GM12872 (cell line): ENCODE results near the gene ZNF132.

Experiments
- CTCF ChIP-seq: IDR thresholded peaks from 3 replicates; pipeline ENCODE4 v1.5.1; 2011; ENCODE audit warnings: low read depth, mild to moderate bottlenecking, low read length, moderate library complexity; ENCODE audit not compliant: insufficient read depth

Gene ZNF132

GRCh38 chr19:58479303-58479702, 39.4 kb upstream of the ZNF132 start:
- TF ChIP-seq CTCF = no peak

GRCh38 chr19:58477871-58478270, 37.9 kb upstream of the ZNF132 start:
- TF ChIP-seq CTCF = no peak

GRCh38 chr19:58477130-58477529, 37.2 kb upstream of the ZNF132 start:
- no peak for TF ChIP-seq CTCF

GRCh38 chr19:58476498-58477015, 36.6 kb upstream of the ZNF132 start:
- TF ChIP-seq CTCF = no peak

- TF ChIP-seq CTCF = no peak
These were observed 36.0 kb upstream of the ZNF132 start, which contains the start of gene ZNF446 for GRCh38 chr19:58475714-58476497. Gene ZNF446 (plus strand): TSS chr19:58476352. CDS start chr19:58477219, 867 bp downstream.

- TF ChIP-seq CTCF = no peak
These were observed 35.2 kb upstream of the ZNF132 start for GRCh38 chr19:58474997-58475713.

- no peak for TF ChIP-seq CTCF
These were observed 34.5 kb upstream of the ZNF132 start for GRCh38 chr19:58474291-58474996.
